NCI-H1092 (cell line): ENCODE measurements around the gene WIPF1.
"Not testable (repeated sequence)": the region's sequence is repeated elsewhere in the genome, so short reads cannot be mapped to it uniquely, and the experiment has no call there.

Source experiments
- DNase-seq: peaks from one replicate; lab custom pipeline; 2025; lab: John Stamatoyannopoulos, UW

Gene WIPF1

DNA sequence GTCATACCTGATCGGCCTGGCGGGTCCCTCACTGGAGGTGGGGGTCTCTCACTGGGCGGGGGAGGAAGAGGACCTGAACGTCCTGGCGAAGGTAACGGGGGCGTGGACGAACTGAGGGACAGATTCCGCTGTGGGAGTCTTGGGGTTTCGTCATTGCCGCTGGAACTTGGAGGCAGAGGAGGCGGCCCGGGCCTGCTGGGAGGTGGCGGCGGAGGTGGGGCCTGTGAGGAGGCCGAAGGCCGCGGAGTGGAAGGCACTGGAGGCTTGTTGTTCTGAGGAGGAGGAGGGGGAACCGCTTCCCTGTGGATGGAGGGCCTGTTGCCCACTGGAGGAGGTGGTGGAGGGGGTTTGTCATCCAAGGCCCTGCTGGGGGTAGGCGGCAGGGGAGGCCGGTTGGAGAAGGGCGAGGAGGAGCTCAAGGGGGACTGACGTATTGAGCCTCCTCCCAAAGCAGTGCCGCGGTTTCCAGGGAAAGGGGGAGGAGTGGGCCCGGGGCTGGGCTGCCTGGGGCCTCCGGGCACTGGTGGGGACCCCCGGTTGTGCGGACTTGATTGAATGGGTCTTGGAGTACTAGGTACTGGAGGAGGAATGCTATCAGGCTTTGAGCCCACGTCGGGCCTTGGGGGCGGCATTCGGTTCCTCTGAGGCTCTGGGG is 25.8 kb downstream of the WIPF1 start:
- DNase-seq, result no peak

DNA sequence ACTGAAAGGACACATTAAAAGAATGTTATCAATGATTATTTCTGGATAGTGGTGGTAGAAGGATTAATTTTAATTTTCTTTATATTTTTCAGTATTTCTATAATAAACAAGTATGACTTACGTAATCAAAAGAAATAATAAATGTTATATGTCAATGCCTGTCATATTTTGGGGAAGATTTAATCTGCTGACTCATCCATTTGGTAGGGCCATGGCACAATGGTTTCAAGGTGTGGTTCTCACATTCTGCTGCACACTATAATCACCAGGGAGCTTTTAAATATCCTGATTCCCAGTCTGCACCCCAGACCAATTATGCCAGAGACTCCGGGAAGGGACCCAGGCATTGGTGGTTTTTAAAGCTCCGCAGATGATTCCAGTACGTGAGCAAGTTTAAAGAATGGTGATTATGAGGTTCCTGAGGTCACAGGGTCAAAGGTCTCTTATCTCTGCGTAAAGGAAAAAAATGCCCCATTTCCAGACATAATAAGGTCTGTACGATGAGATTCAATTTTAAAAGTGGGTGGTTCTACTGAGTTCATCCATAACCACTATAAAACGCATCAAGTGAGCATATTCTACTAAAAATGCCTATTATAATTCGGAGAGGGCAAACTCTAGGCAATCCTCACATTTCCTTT is 27.2 kb downstream of the WIPF1 start:
- no peak for DNase-seq

DNA sequence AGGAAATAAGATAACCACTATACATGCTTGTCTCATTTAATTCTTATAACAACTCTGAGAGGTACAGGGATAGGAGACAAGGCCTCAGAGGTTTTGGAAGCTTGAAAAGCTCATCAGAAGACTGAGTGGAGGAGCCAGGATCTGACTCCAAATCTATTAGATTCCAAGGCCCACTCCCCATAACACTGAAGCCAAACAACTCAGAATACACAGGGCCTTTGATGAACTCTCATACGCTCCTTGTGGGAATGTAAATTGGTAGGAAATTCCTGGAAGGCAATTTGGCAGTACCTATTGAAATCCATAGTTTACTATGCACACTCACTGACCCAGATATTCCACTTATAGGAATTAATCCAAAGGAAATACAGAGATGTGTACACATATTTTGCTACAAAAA is 27.9 kb downstream of the WIPF1 start:
- no peak for DNase-seq

GRCh38 chr2:174568425-174568824 is 29.2 kb downstream of the WIPF1 start:
- no peak for DNase-seq

DNA sequence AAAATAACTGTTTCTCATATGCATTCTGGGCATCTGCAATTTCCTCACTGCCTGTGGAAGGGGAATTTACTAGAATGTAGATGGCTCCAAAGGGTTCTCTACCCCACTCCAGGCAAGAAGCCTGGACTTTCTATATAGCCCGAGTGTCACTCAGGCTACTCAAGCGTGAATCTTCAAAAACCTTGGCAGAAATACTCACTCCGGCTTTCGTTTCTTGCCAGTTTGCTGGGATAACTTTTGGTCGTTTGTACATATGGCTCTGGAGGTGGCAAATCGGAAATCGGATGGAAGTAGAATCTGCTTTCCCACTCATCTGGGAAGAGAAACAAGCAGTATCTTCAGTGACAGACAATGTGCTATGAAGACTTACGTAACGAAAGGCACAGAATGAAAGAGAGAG is 30.7 kb downstream of the WIPF1 start:
- no peak for DNase-seq

DNA sequence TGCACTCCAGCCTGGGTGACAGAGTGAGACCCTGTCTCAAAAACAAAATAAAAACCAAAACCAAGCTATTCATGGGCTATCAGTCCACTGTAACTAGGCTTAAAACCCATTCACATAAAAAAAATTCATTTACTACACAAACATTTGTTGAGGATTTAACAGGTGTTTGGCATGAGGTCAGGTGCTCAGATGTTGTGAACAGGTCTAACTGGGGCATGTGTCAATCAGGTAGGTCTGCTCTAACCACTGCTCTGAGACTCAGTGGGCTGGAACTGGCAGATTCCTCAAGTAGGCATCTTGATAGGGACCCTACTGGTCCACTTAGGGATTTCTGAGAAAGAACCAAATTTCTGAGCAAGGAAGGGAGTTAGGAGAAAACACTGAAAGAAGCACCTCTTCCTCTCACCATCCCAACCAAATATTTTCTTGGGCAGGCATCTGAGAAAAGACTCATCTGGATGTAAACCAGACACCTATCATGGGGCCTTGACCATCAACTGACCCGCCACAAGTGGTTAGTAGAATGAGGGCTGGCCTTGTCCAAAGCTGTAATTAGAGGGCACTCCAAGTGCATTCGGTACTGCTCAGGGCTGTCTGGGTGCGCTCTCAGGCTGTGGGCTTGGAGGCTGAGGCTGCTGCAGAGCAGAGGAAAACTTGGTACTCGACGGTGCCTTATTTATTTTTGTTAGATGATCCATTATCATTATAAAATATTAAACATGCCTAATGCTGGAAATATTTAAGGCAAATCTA is 33.9 kb downstream of the WIPF1 start:
- no peak for DNase-seq

- no peak for DNase-seq
Observed at GRCh38 chr2:174561972-174562370, 35.6 kb downstream of the WIPF1 start.

DNA sequence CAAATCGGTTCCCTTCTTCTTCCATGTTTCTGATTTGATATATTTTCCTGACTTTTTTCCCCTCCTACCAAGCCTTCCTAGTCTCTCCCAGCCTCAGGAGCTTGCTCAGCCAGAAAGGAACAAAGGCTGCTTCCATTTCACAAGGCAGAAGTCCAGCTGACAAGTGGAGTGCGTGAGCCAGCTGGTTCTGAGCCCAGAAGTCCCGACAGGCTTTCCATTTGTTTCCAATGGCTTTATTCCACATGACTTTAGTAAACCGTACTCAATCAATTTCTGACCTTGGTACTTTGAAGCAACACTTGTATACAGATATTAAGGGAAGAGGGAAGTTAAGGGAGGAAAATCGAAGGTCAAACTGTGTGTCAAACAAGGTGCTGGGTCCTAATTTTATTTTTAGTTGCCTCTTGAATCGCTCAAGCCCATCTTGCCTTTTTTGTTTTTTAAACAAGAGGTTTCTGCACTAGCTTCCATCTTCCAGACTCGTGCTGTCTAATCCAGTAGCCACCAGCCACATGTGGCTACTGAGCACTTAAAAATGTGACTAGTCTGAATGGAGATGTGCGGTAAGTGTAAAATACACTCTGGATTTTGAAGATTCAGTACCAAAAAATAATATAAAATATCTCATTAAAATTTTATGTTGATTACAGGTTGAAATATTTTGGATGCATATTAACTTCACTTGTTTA is 36.2 kb downstream of the WIPF1 start:
- DNase-seq, result peak; percentile 84

DNA sequence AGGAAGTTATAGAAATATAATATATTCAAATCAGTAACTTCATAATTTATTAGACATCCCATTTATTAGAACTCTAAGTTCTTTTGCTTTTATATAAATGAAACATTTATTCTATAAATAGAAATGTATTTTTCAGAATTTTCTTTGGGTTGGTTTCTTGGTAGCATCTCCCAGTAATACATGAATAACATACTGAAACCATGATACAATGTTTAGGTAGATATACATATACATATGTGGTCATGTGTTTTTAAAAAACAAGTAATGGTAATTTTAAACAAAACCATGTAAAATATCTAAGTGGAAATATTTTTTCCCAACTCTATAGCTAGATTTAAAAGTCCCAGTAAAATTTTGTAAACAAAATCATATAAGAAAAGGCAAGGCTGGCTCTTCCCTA is 36.9 kb downstream of the WIPF1 start:
- no peak for DNase-seq

DNA sequence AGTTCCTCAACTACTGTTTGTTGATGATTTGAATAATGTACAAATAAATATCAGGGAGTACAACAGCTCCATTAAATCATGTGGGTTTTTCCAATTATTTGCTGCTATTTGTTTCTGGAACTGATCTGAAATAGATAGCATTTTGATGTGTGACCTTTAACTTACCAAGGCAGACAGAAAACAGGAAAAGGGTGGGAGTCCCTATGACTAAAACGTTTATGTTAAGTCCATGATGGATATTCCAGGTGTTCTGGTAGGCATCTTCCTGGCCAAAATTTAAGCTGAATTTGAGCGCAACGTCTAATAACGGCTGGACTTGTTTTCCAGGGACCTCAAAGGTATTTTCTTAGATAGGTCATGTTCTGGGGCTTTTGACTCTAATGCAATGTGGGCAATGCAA is 41.6 kb downstream of the WIPF1 start:
- DNase-seq, result no peak

DNA sequence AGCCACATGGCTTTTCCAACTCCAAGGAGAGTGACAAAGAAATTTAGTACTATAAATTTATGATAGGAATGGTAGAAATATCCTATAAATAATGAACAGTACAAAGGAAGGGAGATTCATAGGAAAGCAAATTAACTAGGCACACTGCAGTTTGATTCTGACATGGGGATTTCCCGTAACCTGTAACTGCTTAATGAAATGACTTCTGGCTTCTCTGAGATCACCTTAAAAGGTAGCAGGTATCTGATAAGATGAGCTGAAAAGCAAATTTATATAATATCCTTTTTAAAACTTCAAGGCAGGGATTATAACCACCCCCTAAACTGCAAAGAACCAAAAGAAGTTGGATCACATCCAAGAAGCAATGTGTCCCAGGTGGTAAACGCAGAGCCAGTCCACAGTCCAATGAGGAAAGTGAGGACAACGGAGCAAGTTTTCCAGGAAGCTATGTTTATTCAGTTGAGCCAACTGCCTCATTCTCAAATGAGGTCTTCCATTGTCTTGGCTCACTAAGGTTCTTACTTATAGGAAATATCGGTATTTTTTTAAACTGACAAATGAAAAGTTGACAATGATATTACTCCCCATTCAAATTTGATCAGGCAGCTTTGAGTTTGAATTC is 43.0 kb downstream of the WIPF1 start:
- no peak for DNase-seq

- no peak for DNase-seq
Observed at GRCh38 chr2:174553811-174554493, 43.7 kb downstream of the WIPF1 start.

DNA sequence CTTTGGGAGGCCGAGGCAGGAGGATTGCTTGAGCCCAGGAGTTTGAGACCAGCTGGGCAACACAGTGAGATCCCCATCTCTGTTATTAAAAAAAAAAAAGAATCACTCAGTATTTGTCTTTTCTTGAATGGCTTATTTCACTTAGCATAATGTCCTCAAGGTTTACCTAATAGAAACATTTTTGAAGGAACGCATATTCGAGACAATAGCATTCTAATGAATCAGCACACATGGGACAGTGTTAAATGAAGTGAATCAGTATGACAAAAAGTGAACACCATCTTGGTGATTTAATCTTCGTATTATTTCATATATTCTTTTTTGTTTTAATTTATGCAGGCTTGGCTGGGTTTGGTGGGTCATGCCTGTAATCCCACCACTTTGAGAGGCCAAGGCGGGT is 44.7 kb downstream of the WIPF1 start:
- DNase-seq, result no peak

GRCh38 chr2:174551697-174552096 is 45.9 kb downstream of the WIPF1 start:
- no peak for DNase-seq

DNA sequence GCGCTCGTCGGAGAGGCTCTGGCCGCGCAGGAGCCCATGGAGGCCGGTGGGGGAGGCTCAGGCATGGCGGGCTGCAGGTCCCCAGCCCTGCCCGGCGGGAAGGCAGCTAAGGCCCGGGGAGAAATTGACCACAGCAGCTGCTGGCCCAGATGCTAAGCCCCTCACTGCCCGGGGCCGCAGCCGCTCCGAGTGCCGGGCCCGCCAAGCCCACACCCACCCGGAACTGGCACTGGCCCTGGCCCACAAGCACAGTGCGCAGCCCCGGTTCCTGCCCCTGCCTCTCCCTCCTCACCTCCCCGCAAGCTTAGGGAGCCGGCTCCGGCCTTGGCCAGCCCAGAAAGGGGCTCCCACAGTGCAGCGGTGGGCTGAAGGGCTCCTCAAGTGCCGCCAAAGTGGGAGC is 49.0 kb downstream of the WIPF1 start:
- not testable (repeated sequence) for DNase-seq

DNA sequence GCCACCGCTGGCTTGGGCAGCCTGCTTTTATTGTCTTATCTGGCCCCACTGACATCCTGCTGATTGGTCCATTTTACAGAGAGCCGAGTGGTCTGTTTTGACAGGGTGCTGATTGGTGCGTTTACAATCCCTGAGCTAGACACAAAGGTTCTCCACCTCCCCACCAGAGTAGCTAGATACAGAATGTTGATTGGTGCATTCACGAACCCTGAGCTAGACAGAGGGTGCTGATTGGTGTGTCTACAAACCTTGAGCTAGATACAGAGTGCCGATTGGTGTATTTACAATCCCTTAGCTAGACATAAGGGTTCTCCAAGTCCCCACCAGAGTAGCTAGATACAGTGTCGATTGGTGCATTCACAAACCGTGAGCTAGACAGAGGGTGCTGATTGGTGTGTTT is 49.6 kb downstream of the WIPF1 start:
- DNase-seq, result not testable (repeated sequence)

DNA sequence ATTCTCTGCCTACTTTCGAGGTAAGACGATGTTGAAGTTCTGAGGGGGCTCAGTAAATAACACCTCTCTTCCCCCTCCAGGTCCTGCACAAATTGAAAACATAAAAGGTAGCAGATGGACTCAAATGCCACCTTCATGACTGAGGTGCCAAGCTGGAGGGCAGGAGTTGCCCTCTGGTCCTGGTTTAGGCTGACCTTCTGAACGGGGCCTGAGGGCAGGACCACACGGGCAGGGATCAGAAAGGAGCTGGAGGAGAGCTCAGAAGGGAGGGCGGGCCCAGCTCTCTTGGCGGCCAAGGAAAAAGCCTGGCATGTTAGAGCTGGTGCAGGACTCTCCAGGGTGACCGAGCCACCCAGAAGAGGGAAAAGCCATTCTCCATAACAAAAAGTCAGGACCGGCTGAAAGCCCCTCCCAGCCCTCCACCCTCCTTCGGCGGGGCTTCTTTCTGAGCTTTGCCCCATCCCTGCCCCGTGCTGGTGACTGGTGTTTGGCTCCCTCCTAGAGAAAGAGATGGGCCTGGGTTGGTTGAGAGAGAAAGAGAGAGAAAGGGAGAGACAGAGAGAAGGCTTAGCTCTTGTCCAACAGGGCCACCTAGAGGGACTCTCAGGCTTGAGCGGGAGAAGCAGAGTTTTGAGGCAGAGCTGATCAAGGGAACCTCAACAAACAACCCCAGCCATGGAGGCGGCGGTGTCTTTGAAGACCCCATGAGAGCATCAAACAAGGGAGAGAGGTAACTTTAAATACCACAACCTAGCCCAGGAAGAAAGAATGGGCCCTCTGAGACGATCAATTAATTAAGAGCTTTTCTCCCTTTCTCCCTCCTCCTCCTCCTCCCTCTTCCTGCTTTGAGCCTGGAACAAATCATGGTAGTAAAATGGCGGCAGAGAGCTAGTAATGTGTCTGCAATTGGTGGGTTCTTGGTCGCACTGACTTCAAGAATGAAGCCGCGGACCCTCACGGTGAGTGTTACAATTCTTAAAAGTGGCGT is 50.8 kb downstream of the WIPF1 start:
- peak; percentile 2 for DNase-seq

DNA sequence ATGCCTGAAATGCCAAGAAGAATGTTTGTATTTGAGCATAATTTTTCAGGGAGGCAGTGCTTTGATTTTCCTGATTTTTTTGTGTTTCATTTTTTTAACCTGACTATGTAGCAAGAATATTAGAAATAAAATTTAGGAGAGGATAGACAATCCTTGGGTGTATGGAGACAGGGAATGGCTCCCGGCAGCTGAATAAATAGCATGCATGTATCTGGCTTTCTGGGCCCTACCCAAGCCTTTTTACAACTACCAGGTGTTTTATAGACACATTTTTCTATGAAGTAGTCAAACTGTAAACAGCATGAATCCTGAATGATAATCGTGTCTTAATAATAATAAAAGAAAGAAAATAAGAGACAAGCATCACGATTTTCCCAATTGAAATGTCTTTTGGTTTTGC is 52.4 kb downstream of the WIPF1 start:
- no peak for DNase-seq

GRCh38 chr2:174544802-174545201 is 52.8 kb downstream of the WIPF1 start:
- DNase-seq, result no peak

DNA sequence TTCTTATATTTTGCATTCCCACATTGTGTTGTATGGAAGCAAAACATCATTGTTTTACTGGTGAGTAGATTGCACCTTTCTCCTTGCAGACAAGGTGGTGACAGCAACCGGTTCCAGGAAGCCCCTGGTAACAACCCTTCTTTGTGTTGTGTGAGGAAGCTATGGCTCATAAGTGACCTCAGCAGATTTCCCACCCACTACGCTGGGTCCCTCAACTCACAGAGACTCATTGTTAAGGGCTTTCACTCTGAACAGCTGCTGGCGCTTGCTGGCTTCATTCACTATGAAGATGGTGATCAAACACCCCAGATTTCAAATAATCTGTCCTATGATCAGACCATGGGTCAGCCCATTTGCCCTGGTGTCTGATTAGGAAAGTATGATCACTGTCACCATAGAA is 53.4 kb downstream of the WIPF1 start:
- no peak for DNase-seq

DNA sequence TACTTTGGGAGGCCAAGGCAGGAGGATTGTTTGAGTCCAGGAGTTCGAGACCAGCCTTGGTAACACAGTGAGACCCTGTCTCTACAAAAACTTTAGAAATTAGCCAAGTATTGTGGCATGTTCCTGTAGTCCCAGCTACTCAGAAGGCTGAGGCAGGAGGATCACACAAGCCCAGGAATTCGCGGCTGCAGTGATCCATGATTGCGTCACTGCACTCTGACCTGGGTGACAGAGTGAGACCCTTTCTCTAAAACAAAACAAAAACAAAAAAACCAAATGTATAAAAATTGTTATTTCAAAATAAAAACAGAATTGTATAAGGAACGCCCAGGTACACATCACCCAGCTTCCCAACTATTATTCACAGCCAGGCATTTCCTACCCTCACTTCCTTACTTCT is 56.7 kb downstream of the WIPF1 start:
- no peak for DNase-seq
